ENCODE measurements around the gene AGAP9. TPM values are rescaled to one million over a fixed set of nuclear protein-coding genes. Genes with fewer than 3 reads are reported as not detected.
"Not testable (repeated sequence)": the region's sequence is repeated elsewhere in the genome, so short reads cannot be mapped to it uniquely, and the experiment has no call there.

Gene AGAP9
- total RNA-seq, 1 experiment from 2014 or later: 20.7 TPM

DNA sequence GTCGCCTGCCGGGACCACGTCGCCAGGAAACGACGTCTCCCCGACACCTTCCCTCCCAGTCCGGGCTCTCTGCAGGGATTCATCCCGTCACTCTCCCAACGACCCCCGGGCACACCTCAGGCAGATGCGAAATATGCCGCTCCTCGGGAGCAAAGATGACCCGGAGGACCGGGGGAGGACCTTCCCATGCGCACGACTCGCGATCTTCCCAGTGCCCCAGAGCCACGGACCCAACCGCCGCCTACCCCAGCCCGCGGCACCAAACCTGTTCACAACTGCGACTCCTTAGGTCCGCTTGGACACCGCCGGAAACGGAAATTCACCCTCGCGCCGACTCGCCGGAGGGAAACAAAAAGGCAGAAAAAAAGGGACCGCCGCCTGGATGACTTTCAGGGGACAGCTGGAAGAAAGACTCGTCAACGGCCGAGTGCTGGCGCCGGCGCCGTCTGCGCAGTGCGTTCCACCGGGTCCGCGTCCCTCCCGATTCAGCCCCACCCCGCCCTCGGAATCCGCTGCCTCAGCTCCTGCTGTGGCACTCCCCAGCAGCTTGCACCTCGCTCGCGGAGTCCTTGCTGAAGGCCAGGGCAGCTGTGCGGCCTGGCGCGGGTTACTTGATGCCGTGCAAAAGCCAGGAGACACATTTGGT is 29.9 kb upstream of the AGAP9 start:
- intact Hi-C loops (cut with micrococcal nuclease; ENCODE audit: unreplicated experiment); H3K9me3 Mint-ChIP-seq (ENCODE audit: unreplicated experiment); H3K27me3 Mint-ChIP-seq (ENCODE audit: insufficient read depth, unreplicated experiment); BruUV-seq (replicated peaks); H3K27me3 ChIP-seq (replicated peaks; ENCODE audit: control insufficient read depth, insufficient read depth, low read length); POLR2A ChIA-PET; H3K9me3 ChIP-seq; CTCF ChIA-PET; H3K4me1 ChIP-seq; H3K36me3 ChIP-seq (ENCODE audit: control insufficient read depth, insufficient read depth, low read length): not testable (repeated sequence)
- H3K36me3 Mint-ChIP-seq (ENCODE audit: insufficient read depth, unreplicated experiment): peaks cover 11% of the 10 kb centered on the region
- H3K4me3 Mint-ChIP-seq (ENCODE audit: unreplicated experiment): peak overlapping the region; percentile 85
- peak; percentile 94 for DNase-seq
- H3K27ac Mint-ChIP-seq (ENCODE audit: unreplicated experiment): peak overlapping the region; percentile 93
- H3K4me3 ChIP-seq (ENCODE audit: low read depth, low read length): peak overlapping the region; percentile 71
- peaks cover 21% of the 10 kb centered on the region for H3K4me1 Mint-ChIP-seq (ENCODE audit: low read depth, unreplicated experiment)

DNA sequence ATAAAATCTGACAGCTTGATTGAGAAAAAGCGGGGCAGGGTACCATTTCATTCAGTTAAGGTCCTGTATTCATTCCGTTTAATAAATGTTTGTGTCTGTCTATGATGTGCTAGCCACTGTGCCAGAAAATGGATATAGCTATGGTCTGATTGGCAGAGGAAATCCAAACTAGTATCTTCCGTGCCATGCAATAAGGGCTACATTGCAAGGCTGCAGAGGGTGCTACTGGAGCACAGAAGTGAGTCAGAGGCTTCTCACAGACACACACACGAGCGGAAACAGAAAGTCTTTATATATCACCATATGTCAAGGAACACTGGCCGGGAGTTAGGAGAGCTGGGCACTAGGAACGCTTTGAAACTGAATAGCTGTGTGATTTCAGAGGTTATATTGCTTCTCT is 29.3 kb upstream of the AGAP9 start:
- TF ChIP-seq, protein P1, sequence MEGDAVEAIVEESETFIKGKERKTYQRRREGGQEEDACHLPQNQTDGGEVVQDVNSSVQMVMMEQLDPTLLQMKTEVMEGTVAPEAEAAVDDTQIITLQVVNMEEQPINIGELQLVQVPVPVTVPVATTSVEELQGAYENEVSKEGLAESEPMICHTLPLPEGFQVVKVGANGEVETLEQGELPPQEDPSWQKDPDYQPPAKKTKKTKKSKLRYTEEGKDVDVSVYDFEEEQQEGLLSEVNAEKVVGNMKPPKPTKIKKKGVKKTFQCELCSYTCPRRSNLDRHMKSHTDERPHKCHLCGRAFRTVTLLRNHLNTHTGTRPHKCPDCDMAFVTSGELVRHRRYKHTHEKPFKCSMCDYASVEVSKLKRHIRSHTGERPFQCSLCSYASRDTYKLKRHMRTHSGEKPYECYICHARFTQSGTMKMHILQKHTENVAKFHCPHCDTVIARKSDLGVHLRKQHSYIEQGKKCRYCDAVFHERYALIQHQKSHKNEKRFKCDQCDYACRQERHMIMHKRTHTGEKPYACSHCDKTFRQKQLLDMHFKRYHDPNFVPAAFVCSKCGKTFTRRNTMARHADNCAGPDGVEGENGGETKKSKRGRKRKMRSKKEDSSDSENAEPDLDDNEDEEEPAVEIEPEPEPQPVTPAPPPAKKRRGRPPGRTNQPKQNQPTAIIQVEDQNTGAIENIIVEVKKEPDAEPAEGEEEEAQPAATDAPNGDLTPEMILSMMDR (IDR thresholded peaks at IDR 0.05; ENCODE audit: insufficient read depth in 1 of 2, low read depth in 1 of 2, low read length in 1 of 2, severe bottlenecking in 1 of 2, unreplicated experiment in 1 of 2): peak in 1 of 2 experiments; percentile 20
- Mint-ChIP-seq H3K4me1 (ENCODE audit: low read depth, unreplicated experiment) (peaks cover 16% of the 10 kb centered on the region), H3K27ac (ENCODE audit: unreplicated experiment) (peak overlapping the region; percentile 93), H3K36me3 (ENCODE audit: insufficient read depth, unreplicated experiment) (peaks cover 11% of the 10 kb centered on the region), H3K4me3 (ENCODE audit: unreplicated experiment) (peak overlapping the region; percentile 85)
- DNase-seq: peak in 1 of 2 experiments; percentile 45
- H3K27me3 Mint-ChIP-seq (ENCODE audit: insufficient read depth, unreplicated experiment); H3K4me1 ChIP-seq; intact Hi-C loops (cut with micrococcal nuclease; ENCODE audit: unreplicated experiment); H3K9me3 Mint-ChIP-seq (ENCODE audit: unreplicated experiment); H3K36me3 ChIP-seq (ENCODE audit: control insufficient read depth, insufficient read depth, low read length); BruUV-seq (replicated peaks); CTCF ChIA-PET; POLR2A ChIA-PET; H3K9me3 ChIP-seq; H3K27me3 ChIP-seq (replicated peaks; ENCODE audit: control insufficient read depth, insufficient read depth, low read length): not testable (repeated sequence)
- H3K4me3 ChIP-seq (ENCODE audit: low read depth, low read length): peak overlapping the region; percentile 71

DNA sequence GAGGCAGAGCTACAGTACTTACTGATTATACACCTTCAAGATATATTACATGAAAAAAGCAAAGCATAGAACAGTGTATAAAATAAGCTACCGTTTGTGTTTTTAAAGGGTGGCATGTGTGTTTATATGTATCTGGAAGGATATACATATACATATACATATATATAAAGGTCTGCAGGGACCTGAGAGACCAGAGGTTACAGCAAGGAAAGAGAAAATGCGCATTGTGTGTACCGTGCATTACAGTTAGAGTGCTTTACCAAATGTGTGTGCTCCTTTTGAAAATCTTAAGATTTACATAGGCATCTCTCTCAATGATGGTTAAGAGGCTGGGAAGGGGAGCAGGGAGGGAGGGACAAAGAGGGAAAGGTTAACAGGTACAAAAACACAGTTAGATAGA is 23.8 kb upstream of the AGAP9 start:
- intact Hi-C loops (cut with micrococcal nuclease; ENCODE audit: unreplicated experiment); H3K4me3 ChIP-seq (ENCODE audit: low read depth, low read length); H3K9me3 ChIP-seq; H3K27me3 ChIP-seq (replicated peaks; ENCODE audit: control insufficient read depth, insufficient read depth, low read length); H3K4me3 Mint-ChIP-seq (ENCODE audit: unreplicated experiment); H3K4me1 Mint-ChIP-seq (ENCODE audit: low read depth, unreplicated experiment); H3K36me3 Mint-ChIP-seq (ENCODE audit: insufficient read depth, unreplicated experiment); H3K4me1 ChIP-seq; H3K27ac Mint-ChIP-seq (ENCODE audit: unreplicated experiment); BruUV-seq (replicated peaks); H3K9me3 Mint-ChIP-seq (ENCODE audit: unreplicated experiment); H3K27me3 Mint-ChIP-seq (ENCODE audit: insufficient read depth, unreplicated experiment); DNase-seq; H3K36me3 ChIP-seq (ENCODE audit: control insufficient read depth, insufficient read depth, low read length); CTCF ChIA-PET; POLR2A ChIA-PET: not testable (repeated sequence)

DNA sequence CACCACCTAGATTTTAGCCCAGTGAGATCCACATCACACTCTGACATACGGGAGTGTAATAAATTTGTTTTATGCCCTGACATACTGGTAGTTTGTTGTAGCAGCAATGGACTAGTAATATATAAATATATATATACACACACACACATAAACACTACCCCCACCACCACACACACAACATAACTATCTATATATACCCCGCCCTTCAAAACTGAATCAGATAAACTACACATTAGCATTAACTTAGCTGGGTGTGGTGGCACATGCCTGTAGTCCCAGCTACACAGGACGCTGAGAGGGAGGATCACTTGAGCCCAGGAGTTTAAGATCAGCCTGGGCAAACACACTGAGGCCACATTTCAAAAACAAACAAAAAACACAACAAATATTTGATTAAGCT is 13.0 kb upstream of the AGAP9 start:
- H3K36me3 ChIP-seq (ENCODE audit: control insufficient read depth, insufficient read depth, low read length); POLR2A ChIA-PET; CTCF ChIA-PET; H3K9me3 Mint-ChIP-seq (ENCODE audit: unreplicated experiment); H3K36me3 Mint-ChIP-seq (ENCODE audit: insufficient read depth, unreplicated experiment); H3K27me3 Mint-ChIP-seq (ENCODE audit: insufficient read depth, unreplicated experiment); H3K27me3 ChIP-seq (replicated peaks; ENCODE audit: control insufficient read depth, insufficient read depth, low read length); H3K4me3 Mint-ChIP-seq (ENCODE audit: unreplicated experiment); H3K27ac Mint-ChIP-seq (ENCODE audit: unreplicated experiment); H3K4me1 Mint-ChIP-seq (ENCODE audit: low read depth, unreplicated experiment); intact Hi-C loops (cut with micrococcal nuclease; ENCODE audit: unreplicated experiment); H3K9me3 ChIP-seq; H3K4me1 ChIP-seq; BruUV-seq (replicated peaks); H3K4me3 ChIP-seq (ENCODE audit: low read depth, low read length); DNase-seq: not testable (repeated sequence)

DNA sequence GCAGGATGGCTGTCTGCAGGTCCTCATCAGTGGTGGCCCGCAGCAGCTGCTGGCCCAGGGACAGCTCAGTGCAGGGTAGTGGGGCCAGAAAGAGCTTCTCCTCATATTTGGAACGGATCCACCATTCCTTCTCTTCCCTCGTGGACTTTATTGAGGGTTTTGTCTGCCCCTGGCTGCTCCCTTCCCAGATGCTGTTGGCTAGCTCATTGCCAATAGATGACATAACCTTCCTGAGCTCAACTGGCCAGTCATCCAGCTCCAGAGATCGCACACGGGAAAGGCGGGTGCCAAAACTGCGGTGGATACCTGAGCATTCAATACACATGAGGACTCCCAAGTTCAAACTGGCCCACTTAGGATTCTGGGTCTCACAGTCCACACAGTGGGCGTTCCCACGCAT is 21.1 kb downstream of the AGAP9 start:
- H3K27me3 Mint-ChIP-seq (ENCODE audit: insufficient read depth, unreplicated experiment); POLR2A ChIA-PET; H3K27me3 ChIP-seq (replicated peaks; ENCODE audit: control insufficient read depth, insufficient read depth, low read length); H3K4me3 Mint-ChIP-seq (ENCODE audit: unreplicated experiment); H3K4me3 ChIP-seq (ENCODE audit: low read depth, low read length); H3K9me3 ChIP-seq; H3K9me3 Mint-ChIP-seq (ENCODE audit: unreplicated experiment); CTCF ChIA-PET; BruUV-seq (replicated peaks); DNase-seq; H3K36me3 ChIP-seq (ENCODE audit: control insufficient read depth, insufficient read depth, low read length); H3K4me1 ChIP-seq; H3K27ac Mint-ChIP-seq (ENCODE audit: unreplicated experiment); intact Hi-C loops (cut with micrococcal nuclease; ENCODE audit: unreplicated experiment); H3K4me1 Mint-ChIP-seq (ENCODE audit: low read depth, unreplicated experiment): not testable (repeated sequence)
- peaks cover 13% of the 10 kb centered on the region for H3K36me3 Mint-ChIP-seq (ENCODE audit: insufficient read depth, unreplicated experiment)

DNA sequence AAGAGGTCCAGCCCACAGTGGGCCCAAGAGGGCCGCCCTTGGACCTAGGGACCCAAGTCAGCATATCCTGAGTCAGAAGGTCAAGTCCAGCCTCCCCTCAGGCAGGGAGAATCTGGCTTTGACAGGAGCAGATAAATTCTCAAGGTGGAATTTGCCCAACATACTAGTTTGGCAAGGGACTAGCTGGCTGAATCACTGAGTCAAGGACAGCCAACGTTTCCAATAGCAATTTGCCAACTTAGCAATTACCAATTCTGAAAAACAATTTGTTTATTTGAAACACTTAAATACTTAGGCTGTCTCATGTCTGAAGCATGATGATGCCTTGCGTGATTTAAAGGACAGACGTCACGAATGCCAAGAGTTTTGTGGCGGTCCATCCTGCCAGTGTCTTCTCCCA is 29.2 kb downstream of the AGAP9 start:
- H3K4me1 ChIP-seq; H3K9me3 ChIP-seq; H3K4me3 ChIP-seq (ENCODE audit: low read depth, low read length); DNase-seq; H3K4me3 Mint-ChIP-seq (ENCODE audit: unreplicated experiment); H3K27me3 Mint-ChIP-seq (ENCODE audit: insufficient read depth, unreplicated experiment); H3K27me3 ChIP-seq (replicated peaks; ENCODE audit: control insufficient read depth, insufficient read depth, low read length); H3K27ac Mint-ChIP-seq (ENCODE audit: unreplicated experiment); H3K4me1 Mint-ChIP-seq (ENCODE audit: low read depth, unreplicated experiment); H3K9me3 Mint-ChIP-seq (ENCODE audit: unreplicated experiment); CTCF ChIA-PET; POLR2A ChIA-PET; BruUV-seq (replicated peaks); H3K36me3 ChIP-seq (ENCODE audit: control insufficient read depth, insufficient read depth, low read length); intact Hi-C loops (cut with micrococcal nuclease; ENCODE audit: unreplicated experiment); H3K36me3 Mint-ChIP-seq (ENCODE audit: insufficient read depth, unreplicated experiment): not testable (repeated sequence)
